DMS153 (cell line): ENCODE measurements around the gene U2AF1.
"Not testable (repeated sequence)": the region's sequence is repeated elsewhere in the genome, so short reads cannot be mapped to it uniquely, and the experiment has no call there.

Experiments used
- DNase-seq: peaks from one replicate; lab custom pipeline; 2025; lab: John Stamatoyannopoulos, UW

U2AF1 gene

DNA sequence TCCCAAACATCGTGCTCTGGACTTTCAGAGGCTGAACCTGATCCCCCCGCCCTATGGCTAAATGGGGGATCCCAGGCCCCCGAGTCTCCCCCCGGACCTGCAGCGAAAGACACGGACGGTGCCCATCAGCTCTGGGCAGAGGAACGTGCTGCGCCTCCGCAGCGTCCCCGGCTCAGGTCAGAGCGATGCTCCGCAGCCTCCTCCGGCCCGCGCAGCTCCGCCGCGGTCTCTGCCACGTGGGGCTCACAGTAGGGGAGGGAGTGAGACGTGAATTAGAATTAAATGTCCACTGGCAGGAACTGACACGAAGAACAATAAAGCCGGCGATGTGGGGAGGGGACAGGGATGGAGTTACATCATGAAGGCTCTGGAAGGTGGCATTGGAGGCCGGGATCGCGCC is 30.7 kb downstream of the U2AF1 start:
- not testable (repeated sequence) for DNase-seq

DNA sequence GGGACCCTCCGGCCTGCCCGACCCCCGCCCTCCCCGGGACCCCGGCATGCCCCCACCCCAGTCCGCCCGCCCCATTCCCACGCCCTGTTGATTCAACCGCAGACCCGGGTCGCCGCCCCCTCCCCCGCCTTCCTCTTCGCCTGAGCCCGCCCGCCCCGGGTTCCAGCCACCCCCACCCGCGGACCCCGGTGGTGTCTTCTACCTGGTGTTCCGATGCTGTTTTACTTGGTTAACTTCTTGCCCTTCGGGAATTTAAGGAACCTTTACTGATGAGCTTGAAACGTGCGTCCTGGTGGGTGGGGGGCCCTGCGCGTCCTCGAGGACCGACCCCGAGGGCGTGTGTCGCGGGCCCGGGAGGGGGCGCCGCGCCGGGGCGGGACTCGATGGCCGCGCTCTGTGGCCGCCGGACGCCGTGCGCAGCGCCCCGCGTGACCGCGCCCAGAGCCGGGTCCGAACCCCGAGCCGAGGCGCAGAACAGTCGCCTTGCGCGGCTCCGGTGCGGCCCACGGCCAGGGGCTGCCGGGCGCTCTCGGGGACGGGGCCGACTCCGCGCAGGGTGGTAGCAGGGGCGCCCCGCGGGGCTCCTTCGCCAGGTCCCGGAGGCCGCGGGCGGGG is 31.2 kb downstream of the U2AF1 start:
- DNase-seq: not testable (repeated sequence)

DNA sequence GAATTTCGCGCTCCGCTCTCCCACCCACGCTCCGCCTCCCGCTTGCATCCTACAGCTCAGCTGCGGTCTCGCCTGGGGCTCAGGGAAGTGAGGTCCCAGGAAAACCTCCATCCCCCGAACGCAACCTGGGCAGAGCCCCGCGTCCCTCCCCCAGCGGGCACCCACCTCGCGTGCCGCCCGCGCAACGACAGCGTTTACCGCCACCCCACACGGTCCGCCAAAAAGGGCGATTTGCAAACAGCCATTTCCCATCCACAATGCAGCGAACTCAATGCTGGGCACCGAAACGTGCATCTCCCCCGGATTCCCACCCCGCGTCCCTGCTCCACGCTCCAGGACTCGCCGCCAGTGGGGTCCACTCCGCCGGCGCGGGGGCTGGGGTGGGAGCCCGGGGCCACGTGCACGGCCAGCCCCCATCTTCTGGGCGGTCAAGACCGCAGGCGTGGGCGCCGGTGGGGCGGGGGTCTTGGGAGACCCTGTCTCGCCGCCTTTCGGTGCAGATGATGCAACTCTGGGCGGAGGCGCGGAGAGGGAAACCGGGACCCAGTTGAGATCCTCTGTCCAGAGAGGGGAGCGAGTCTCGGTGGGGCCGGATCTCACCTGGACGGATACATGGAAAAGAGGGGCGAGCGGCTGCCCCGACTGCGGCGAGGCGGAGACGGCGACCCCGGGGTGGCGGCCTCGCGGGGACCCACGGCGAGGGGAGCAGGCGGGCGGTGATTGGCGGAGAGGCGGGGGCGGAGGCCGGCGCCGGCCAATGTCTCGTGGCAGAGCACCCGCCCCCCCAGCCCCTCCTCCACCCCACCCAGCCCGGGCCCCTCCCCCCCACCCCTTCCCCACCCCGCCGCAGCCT is 32.0 kb downstream of the U2AF1 start, which contains the start of gene CBS:
CBS (minus strand) TSS at position 666 of the 853 bp plus-strand sequence. CDS start 3,642 bp downstream, outside the sequence.
- DNase-seq: not testable (repeated sequence)

DNA sequence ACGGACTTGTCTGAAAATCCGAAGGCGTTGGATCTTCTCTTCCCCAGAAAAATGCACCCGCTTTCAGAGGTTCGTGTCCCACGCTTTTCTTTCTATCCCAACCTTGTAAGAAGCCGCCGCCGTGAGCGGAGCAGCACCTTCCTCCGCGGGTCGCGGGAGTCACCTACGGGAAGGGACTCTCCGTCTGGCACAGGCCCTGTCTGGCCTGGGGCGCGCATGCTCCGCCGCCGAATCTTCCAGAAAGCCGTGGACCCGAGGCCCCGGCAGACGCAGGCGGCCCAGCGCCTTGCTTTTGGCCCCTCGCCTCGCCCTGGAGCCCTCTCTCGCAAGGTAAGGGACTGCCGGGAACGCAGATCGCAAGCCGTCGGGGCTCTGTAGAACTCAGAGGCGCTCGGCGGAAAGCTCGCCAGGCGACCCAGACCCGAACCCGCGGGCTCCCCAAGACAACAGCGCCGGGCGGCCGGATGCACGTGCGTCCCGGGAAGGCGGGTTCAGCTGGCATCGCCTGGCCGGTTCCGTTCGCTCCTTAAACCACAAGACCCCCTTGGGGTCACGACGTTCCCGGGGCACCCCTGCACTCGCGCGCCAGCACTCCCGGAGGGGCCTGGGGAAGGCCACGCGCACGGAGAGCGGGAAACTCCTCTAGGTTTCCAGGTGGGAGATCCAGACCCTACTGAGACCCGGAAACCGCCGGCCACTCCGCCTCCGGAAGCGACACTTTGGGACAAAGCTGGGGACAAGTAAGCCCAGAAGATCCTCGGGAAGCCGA is 32.8 kb downstream of the U2AF1 start:
- not testable (repeated sequence) for DNase-seq

GRCh38 chr21:43072742-43073141 is 34.6 kb downstream of the U2AF1 start:
- not testable (repeated sequence) for DNase-seq

GRCh38 chr21:43069682-43070081 is 37.7 kb downstream of the U2AF1 start:
- not testable (repeated sequence) for DNase-seq

DNA sequence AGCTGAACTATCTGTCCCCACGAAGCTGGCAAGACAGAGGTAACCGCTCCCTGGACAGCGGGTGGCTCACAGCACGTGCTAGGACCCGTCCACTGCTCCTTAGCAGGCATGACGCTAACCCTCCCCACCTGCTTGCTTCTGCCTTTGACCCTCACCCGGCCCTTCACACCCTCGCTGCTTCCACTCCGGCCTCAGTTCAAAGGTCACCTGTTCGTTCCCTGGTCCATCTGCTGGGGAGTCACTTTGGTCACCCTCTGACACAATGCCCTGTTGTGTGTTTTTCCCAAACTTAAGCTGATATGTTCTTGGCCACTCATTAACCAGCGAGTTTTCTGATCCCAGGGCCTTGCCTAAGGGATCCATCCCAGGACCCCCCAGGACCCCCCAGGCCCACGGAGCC is 39.3 kb downstream of the U2AF1 start:
- not testable (repeated sequence) for DNase-seq

- DNase-seq: not testable (repeated sequence)
These were observed 40.7 kb downstream of the U2AF1 start for GRCh38 chr21:43066690-43067089.

DNA sequence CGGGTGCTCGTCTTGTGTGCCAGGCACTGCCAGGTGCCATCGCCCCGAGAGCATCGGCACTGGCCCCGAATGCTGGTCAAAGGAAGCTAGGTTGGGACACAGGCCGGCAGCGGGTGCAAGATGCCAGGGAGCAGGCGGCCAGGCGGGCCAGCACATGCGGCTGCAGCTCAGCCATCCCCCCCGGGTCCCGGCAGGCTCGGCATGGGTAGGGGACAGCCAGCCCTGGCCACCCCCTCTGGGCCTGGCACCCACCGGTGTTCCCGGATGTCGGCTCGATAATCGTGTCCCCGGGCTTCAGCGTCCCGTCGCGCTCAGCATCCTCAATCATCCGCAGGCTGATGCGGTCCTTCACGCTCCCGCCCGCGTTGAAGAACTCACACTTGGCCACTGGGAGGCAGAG is 41.4 kb downstream of the U2AF1 start:
- not testable (repeated sequence) for DNase-seq

- not testable (repeated sequence) for DNase-seq
These were observed 43.0 kb downstream of the U2AF1 start for GRCh38 chr21:43064265-43064917.

- DNase-seq: not testable (repeated sequence)
These were observed 44.3 kb downstream of the U2AF1 start for GRCh38 chr21:43062955-43063664.

DNA sequence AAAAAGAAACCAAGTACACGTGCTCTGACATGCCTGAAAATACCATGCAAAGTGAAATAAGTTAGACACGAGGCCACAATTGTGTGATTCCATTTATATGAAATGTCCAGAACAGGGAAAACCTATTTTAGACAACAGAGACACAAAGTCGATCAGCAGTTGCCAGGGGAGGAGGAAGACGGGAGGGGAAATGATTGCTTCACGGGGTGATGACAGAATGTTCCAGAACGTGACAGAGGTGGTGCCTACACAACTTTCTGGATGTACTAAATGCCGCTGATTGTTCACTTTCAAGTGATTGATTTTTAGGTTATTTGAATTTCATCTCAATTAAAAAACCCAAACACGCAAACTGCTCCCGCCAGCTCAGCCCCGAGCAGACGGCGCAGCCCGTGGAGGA is 54.3 kb downstream of the U2AF1 start:
- not testable (repeated sequence) for DNase-seq

- not testable (repeated sequence) for DNase-seq
These were observed 61.2 kb downstream of the U2AF1 start for GRCh38 chr21:43045876-43046821.

DNA sequence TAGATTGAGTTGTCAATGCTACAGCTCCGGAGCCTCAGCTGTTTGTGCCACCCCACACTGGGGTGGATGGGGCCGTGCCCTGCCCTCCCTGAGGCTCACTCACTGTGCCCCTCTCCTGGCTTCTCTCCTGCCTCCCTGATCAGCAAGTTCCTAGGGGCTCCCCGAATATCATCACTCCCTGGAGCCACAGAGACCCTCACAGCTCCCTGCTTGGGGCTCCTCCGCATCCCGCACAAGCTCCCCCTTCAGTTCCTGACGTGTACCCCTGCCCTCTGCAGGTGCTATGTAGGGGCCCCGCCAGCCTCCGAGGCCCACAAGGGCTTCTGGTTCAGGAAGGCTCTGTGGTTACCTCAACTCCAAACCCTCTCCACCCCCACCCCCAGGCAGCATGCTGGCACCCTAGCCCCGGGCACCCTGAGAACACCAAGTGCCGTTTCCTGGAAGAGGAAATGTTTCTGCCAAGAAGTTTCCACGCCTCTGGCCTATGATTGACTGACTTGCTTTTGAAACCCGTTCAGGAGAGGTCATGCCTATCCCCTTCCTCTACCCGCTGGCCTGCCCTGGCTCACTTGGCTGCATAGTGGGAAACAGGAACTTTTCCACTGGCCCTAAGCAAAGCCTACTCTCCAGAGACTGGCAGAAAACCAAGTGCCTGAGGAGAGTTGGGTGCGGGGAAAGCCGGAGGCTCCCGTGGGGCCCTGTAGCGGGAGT is 62.0 kb downstream of the U2AF1 start:
- not testable (repeated sequence) for DNase-seq

- DNase-seq: not testable (repeated sequence)
These were observed 62.8 kb downstream of the U2AF1 start for GRCh38 chr21:43044547-43044946.

- not testable (repeated sequence) for DNase-seq
These were observed 64.1 kb downstream of the U2AF1 start for GRCh38 chr21:43043291-43043690.
